Pancreas (tissue), 10 donors: ENCODE results near the gene LRBA. TPM values are rescaled to one million over a fixed set of nuclear protein-coding genes. Genes with fewer than 3 reads are reported as not detected.

Experiments used
- ATAC-seq, 4 donors: fragments of 200-7000 bp; cut with Tn5 transposase; one replicate each; pipeline versions ENCODE4 v1.8.0 to v1.9.1; 2020; ENCODE audit warnings: mild to moderate bottlenecking in 4 of 4, moderate library complexity in 4 of 4
- DNase-seq, 6 donors: peaks; one replicate each; pipeline ENCODE4 v3.0.0-alpha.2; 2020
- FAIRE-seq: peaks from 2 replicates; lab custom pipeline; 2012; peaks lifted over from hg19 to GRCh38; lab: Jason Lieb, UNC
- H3K27ac ChIP-seq, 4 donors: fragments of 200-600 bp; sonication (generic); 1 replicate in 3 of 4; 2 replicates in 1 of 4; pipeline versions ENCODE4 v1.5.0 to v1.8.0; 2020
- H3K27me3 ChIP-seq, 4 donors: fragments of 200-600 bp; one replicate each; pipeline ENCODE4 v1.8.0; 2021
- H3K36me3 ChIP-seq, 3 donors: fragments of 200-600 bp; sonication (generic) in 1 of 3; one replicate each; pipeline versions ENCODE4 v1.5.0 to v1.8.0; 2020 to 2021
- H3K4me1 ChIP-seq, 3 donors: fragments of 200-600 bp; one replicate each; pipeline ENCODE4 v1.8.0; 2021
- H3K4me3 ChIP-seq, 4 donors: fragments of 200-600 bp; sonication (generic) in 2 of 4; one replicate each; pipeline versions ENCODE4 v1.5.0 to v1.8.0; 2020 to 2021
- H3K9me3 ChIP-seq, 4 donors: fragments of 200-600 bp; one replicate each; pipeline ENCODE4 v1.8.0; 2021
- CTCF ChIP-seq, 4 donors: fragments of 200-600 bp; sonication (generic) in 3 of 4; IDR thresholded peaks; one replicate each; pipeline versions ENCODE4 v1.5.0 to v1.8.0; 2021; ENCODE audit warnings: antibody characterized with exemption in 4 of 4
- WGBS, 2 donors: extraction: QIAGEN DNeasy Blood & Tissue Kit; methylation state at CpG; one replicate each; pipeline ENCODE4 v1.1.7; 2013; 5-methylcytosine and 5-hydroxymethylcytosine counted together
- intact Hi-C, 3 donors: fragments of 100-400 bp; cut with DNase I; formaldehyde crosslinking; loops; one replicate each; pipeline versions ENCODE4 v1.11.1 to v1.14.2; 2022
- polyA plus RNA-seq, 2 donors: library from polyadenylated mRNA; stranded (reverse); fragments of 200-250 nt; gene quantifications; one replicate each; pipeline ENCODE4 v1.2.3, GENCODE V29; 2013
- total RNA-seq, 6 donors: library from RNA; stranded (reverse); fragmentation: NEBNext Ultra II Directional in 4 of 6; extraction: Animal tissue kit (Norgen Biotek cat#: 25700) in 4 of 6; gene quantifications; one replicate each; pipeline versions ENCODE4 v1.2.1 to v1.2.4, GENCODE V29; 2021 to 2023
- donor health status: healthy with polysubstance abuse.
- donor health status: DM: no; HTN: no; CAD: no; lungs with moderate emphysema.
- donor health status: DM: no; HTN: no; CAD: no.
- donor health status: control.
- donor health status: control.
- donor health status: Bipolar disorder and iron deficiency.
- donor health status: DM: yes; HTN: yes; CAD: no.
- donor health status: DM: no; HTN: no; CAD: no.
- donor health status: DM: no; HTN: no; CAD: no.
- donor health status: DM: yes; HTN: yes; CAD: no.

LRBA gene
- total and polyA plus RNA-seq, 8 donors = 6.6 to 35.3 (median 22.3) TPM

- TF ChIP-seq CTCF (IDR thresholded peaks at IDR 0.05) = no peak
- no peak overlapping the region for H3K4me3 ChIP-seq
- no peak overlapping the region for H3K27ac ChIP-seq
- H3K4me1 ChIP-seq = peaks cover 2 to 10% (median 9%) of the 10 kb centered on the region in 3 donors
- DNase-seq (no peak), FAIRE-seq (no peak), ATAC-seq (no peak)
- intact Hi-C loops = no loop called here
- no peaks in the 10 kb centered on the region for H3K27me3 ChIP-seq
- no peaks in the 10 kb centered on the region for H3K9me3 ChIP-seq
- no peaks in the 10 kb centered on the region for H3K36me3 ChIP-seq
Observed at GRCh38 chr4:150940123-150940522, 75.0 kb downstream of the LRBA start.

- no peak for FAIRE-seq
- WGBS, 2 donors = 97 to 98% methylated on average over 3 of the region's 3 CpGs
- Histone ChIP-seq H3K27me3 (no peaks in the 10 kb centered on the region), H3K9me3 (no peaks in the 10 kb centered on the region), H3K36me3 (no peaks in the 10 kb centered on the region), H3K27ac (no peak overlapping the region), H3K4me3 (no peak overlapping the region), H3K4me1 (peaks cover 2 to 10% (median 9%) of the 10 kb centered on the region in 3 donors)
- DNase-seq = no peak
- intact Hi-C loops = no loop called here
- no peak for ATAC-seq
- TF ChIP-seq CTCF (IDR thresholded peaks at IDR 0.05) = no peak
Observed at GRCh38 chr4:150939530-150939929, 75.6 kb downstream of the LRBA start.

GRCh38 chr4:150938873-150939499, 76.1 kb downstream of the LRBA start:
- no peaks in the 10 kb centered on the region for H3K36me3 ChIP-seq
- ATAC-seq (no peak), DNase-seq (no peak), FAIRE-seq (no peak)
- H3K4me1 ChIP-seq = peaks cover 2 to 14% (median 9%) of the 10 kb centered on the region in 3 donors
- no peak for TF ChIP-seq CTCF (IDR thresholded peaks at IDR 0.05)
- H3K9me3 ChIP-seq = no peaks in the 10 kb centered on the region
- no peak overlapping the region for H3K27ac ChIP-seq
- 91 to 100% methylated on average over 1 of the region's 1 CpG for WGBS, 2 donors
- intact Hi-C loops = no loop called here
- no peak overlapping the region for H3K4me3 ChIP-seq
- H3K27me3 ChIP-seq = no peaks in the 10 kb centered on the region

- Histone ChIP-seq H3K4me1 (peaks cover 8 to 20% (median 9%) of the 10 kb centered on the region in 3 donors), H3K27ac (no peak overlapping the region), H3K9me3 (no peaks in the 10 kb centered on the region), H3K36me3 (no peaks in the 10 kb centered on the region), H3K27me3 (no peaks in the 10 kb centered on the region), H3K4me3 (no peak overlapping the region)
- FAIRE-seq = no peak
- TF ChIP-seq CTCF (IDR thresholded peaks at IDR 0.05) = no peak
- ATAC-seq = no peak
- 75 to 81% methylated on average over 4 of the region's 4 CpGs for WGBS, 2 donors
- intact Hi-C loops = no loop called here
- DNase-seq = no peak
Observed at GRCh38 chr4:150938417-150938816, 76.7 kb downstream of the LRBA start.

- no peak for TF ChIP-seq CTCF (IDR thresholded peaks at IDR 0.05)
- no peak overlapping the region for H3K4me3 ChIP-seq
- no peaks in the 10 kb centered on the region for H3K9me3 ChIP-seq
- no peak overlapping the region for H3K27ac ChIP-seq
- ATAC-seq (peak; percentile 60 to 93 (median 74)), FAIRE-seq (no peak), DNase-seq (no peak)
- no peaks in the 10 kb centered on the region for H3K27me3 ChIP-seq
- peaks cover 8 to 17% (median 9%) of the 10 kb centered on the region in 3 donors for H3K4me1 ChIP-seq
- H3K36me3 ChIP-seq = no peaks in the 10 kb centered on the region
- 10 to 14% methylated on average over 1 of the region's 1 CpG for WGBS, 2 donors
- intact Hi-C loops = no loop called here
Observed at GRCh38 chr4:150934022-150934421, 81.1 kb downstream of the LRBA start.
